ENCODE results near the gene CHMP5.
"Not testable (repeated sequence)": the region's sequence is repeated elsewhere in the genome, so short reads cannot be mapped to it uniquely, and the experiment has no call there.

CHMP5 gene

DNA sequence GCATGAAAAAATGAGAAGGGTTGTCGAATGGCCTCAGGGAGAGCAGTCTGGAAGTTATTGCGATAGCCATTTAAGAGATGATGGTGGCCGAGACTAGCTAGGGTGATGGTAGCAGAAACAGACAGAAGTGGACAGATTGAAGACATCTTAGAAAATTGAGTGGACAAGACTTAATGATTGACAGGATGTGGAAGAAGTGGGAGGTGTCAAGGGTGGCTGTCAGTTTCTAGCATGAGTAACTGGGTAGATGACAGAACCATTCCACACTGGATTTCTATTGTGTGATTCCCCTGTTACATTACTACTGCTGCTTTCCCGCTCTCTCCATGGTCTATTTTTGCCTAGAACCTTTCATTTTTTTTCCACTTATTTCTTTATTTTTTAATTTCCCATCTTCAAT lies 12.6 kb downstream of the CHMP5 start:
- no peak for DNase-seq (ENCODE audit: low read depth in 2 of 2)

DNA sequence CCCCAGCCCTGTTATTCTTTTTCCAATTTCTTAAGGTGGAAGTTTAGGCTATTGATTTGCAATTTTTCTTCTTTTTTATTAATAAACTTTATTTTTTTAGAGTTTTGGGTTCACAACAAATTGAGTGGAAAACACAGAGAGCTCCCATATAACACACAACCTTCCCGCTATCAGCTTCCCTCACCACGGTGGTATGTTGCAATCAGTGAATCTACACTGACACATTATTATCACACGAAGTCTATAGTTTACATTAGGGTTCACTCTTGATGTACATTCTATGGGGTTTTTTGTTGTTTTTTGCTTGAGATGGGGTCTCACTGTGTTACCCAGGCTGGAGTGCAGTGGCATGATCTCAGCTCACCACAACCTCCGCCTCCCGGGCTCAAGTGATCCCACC lies 20.7 kb downstream of the CHMP5 start:
- DNase-seq (ENCODE audit: low read depth in 2 of 2), result no peak

DNA sequence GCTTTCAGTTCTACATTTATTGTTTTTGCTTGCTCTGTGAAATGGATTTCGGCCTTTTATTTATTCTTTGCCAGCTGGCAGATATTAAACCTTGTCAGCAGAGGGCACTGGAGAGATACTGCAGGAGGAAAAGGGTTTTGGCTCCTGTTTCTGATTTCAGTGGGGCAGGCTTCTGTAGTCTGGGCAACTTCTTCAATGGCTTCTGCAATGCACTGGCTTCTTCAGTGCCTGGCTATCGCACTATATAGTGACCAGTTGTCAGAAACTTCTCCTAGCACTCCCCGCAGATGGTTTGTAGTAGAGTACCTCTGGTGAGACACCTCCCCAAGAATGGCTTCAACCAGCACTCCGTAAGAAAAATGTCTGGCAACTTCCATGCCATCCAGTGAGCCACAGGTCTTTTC lies 22.2 kb downstream of the CHMP5 start:
- peak in 1 of 2 donors; percentile 38 for DNase-seq (ENCODE audit: low read depth in 2 of 2)

DNA sequence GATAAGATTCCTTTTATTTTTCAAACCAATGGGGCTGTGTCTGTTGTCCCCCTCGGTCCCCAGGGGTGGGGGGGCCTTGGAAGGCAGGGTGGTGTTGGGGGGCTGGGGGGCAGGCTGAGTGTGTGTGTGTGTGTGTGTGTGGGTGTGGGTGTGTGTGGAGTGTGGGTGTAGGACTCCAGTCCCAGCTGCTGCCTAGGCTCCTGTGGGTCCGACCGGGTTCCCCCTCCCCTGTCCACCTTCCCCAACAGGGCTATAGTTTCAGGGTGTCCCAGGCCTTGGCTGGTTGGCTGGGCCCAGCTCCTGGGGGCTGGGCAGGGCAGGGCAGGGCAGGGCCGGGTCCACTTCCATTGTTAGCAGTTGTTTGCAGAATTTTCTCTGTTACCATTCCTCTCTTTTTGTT lies 23.4 kb downstream of the CHMP5 start:
- no peak for DNase-seq (ENCODE audit: low read depth in 2 of 2)

DNA sequence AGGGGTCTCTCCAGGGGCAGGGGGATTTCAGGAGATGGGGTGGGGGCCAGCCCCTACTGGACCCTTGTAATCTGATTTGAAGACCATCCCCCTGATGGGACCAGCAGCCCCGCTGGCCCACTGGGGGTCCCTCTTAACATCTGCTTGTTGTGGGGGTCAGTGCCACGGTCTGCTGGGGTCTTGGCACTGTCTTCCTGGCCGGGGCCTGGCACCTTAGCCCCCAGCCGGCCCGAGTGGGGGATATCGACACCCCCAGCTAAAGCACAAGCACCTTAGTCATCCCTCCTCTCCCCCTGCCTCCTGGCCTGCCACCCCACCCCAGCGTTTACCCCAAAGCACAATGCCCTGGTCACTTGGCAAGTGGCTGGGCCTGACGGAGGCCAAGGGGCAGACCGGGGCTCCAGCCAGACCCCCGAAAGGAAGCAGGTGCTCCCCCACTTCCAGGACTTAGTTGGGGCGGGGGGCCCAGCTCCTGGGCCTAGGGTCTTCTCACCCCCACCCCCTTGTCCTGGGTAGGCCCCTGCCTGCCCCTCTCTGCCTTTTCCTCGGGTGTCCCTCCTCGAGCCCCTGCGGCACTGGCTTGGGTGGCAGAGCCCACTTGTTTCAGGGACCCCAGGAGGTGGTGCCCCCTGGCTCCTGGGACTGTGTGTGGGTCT lies 24.1 kb downstream of the CHMP5 start:
- DNase-seq (ENCODE audit: low read depth in 2 of 2), result no peak

DNA sequence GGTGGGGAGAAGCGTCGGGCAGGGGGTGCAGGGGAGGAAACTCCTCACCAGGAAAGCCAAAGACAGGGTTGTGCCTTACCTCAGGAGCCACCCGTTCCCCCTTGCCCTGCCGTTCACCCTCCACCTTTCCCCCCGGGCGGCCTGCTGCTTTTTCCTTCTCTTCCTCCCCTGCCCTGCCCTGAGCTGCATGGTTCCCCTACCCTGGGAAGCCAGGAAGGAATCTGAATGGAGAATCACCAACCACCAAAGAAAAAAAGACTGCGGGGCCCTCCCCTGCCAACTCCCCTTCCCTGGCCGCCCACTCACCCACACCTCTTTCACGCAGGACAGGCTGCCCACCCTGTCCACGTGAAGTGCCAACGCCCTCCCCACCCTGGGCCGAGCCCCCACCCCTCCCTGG lies 24.6 kb downstream of the CHMP5 start:
- DNase-seq (ENCODE audit: low read depth in 2 of 2), result peak in 1 of 2 donors; percentile 26

DNA sequence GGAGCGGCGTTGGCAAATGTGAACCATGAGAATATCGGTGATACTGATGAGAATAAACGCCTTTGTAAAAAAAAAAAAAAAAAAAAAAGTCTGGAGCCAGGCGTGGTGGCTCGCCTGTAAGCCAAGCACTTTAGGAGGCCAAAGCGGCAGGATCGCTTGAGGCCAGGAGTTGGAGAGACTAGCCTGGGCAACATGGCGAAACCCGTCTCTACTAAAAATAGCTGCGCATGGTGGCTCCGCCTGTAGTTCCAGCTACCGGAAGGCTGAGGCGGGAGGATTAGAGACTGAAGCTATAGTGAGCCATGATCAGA lies 25.0 kb downstream of the CHMP5 start:
- DNase-seq (ENCODE audit: low read depth in 2 of 2), result no peak

DNA sequence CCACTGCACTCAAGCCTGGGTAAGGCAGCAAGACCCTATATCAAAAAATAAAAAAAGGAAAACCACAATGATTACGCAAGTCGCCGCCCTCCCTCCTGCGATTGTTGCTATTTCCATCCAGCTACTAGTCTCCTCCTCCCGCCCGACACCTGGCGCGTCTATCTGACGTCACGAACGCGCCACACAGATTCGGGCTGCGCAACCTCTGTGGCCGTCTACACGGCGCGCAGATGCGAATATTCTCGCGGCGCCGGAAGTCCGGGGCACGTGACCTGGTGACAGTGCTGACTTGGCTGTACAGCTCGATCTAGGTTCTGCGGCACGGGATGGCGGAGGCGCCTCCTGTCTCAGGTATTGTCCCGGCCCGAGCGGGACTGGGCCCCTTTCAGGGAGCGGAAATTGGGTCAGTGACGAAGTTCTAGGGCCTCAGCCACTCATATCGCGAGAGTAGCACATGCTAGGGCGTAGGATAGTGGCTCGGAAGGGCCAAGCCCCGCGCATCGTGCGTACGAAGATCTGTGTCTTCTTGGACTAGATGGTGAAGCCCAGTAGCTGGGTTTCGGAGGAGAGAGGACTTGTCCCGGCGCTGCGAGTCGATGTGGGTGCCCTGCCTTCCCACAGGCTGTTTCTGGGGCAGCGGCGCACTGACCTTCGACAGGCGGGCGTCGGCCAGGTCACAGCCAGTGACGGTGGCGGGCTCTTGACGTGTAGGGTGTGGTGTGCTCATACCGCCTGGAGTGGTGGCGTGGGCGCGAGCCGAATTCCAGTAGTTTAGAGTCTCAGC lies 25.6 kb downstream of the CHMP5 start, which contains the start of gene NFX1:
NFX1 (plus strand) TSS at position 270 of the 784 bp plus-strand sequence; CDS start at position 327, 57 bp downstream.
- peak; percentile 94 to 95 for DNase-seq (ENCODE audit: low read depth in 2 of 2)

DNA sequence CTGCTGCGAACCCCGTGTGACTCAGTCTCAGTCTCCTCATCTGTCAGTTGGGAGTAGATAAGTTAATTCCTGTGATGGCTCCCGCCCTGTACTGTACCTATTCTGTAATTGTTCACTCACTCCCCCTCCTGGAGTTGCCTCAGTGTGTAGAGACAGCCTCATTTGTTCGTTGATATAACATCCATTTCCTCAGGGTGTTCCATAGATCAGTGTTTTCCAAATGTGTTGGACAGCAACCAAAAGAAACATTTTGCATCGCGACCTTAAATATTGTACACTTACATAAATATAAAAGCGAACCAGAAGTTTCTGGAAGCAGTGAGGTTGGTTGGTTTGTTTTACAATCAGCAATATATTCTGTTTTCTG lies 26.2 kb downstream of the CHMP5 start:
- no peak for DNase-seq (ENCODE audit: low read depth in 2 of 2)

DNA sequence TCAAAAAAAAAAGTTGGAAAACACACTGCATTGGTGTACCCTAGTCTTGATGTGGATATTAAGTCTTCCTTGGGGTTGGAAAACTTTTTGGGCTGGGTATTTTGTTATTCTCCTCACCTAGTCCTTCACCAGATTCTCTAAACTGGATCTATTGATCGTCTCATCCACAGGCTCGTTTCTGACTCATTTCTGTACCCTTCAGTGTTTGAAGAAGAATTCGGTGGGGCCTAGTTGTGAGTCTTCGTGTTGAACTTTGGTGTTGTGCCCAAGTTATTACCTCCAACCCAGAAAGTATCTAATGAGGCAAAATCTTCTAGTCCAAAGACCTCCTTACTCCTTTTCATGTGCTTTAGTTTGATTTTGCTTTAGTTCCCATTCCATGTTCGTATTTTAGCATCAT lies 27.1 kb downstream of the CHMP5 start:
- DNase-seq (ENCODE audit: low read depth in 2 of 2), result no peak

DNA sequence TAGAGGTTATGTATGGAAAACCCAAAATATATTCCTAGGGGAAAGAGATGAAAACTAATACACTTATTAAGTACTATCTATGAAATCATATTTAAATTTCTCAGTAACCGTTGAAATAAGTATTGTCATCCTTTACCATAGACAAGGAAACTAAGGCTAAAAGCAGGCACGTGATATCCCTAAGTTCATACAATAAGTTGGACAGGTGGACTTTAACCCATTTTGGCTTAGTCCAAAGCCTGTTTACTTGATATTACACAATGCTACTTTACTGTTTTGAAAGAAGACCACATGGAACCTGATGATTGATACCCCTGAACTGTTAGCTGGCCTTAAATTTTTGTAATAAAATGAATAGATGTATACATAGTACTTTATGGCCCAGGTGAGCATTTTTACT lies 28.9 kb downstream of the CHMP5 start:
- DNase-seq (ENCODE audit: low read depth in 2 of 2), result no peak

DNA sequence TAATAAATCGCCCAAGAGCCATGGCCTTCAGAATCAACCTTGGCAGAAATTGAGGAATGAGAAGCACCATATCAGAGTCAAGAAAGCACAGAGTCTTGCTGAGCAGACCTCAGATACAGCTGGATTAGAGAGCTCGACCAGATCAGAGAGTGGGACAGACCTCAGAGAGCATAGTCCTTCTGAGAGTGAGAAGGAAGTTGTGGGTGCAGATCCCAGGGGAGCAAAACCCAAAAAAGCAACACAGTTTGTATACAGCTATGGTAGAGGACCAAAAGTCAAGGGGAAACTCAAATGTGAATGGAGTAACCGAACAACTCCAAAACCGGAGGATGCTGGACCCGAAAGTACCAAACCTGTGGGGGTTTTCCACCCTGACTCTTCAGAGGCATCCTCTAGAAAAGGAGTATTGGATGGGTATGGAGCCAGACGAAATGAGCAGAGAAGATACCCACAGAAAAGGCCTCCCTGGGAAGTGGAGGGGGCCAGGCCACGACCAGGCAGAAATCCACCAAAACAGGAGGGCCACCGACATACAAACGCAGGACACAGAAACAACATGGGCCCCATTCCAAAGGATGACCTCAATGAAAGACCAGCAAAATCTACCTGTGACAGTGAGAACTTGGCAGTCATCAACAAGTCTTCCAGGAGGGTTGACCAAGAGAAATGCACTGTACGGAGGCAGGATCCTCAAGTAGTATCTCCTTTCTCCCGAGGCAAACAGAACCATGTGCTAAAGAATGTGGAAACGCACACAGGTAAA lies 30.0 kb downstream of the CHMP5 start:
- no peak for DNase-seq (ENCODE audit: low read depth in 2 of 2)

DNA sequence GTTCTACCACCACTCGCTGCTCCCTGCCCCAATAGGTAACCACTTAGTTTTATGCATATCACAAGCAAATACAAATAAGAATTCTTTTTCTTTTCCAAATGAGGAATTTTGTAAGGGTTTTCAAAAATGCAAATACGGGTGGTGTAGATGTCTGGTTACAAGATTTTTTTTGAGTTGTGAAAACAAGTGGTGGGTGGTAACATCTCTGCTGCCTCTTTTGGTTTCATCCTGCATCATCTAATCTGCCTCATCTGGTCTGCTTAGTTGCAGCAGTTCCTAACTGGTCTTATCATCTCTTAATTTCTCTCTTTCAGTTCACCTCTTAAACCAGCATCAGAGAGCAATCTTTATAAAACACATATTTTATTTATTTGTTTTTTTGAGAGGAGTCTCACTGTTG lies 30.7 kb downstream of the CHMP5 start:
- DNase-seq (ENCODE audit: low read depth in 2 of 2), result no peak

DNA sequence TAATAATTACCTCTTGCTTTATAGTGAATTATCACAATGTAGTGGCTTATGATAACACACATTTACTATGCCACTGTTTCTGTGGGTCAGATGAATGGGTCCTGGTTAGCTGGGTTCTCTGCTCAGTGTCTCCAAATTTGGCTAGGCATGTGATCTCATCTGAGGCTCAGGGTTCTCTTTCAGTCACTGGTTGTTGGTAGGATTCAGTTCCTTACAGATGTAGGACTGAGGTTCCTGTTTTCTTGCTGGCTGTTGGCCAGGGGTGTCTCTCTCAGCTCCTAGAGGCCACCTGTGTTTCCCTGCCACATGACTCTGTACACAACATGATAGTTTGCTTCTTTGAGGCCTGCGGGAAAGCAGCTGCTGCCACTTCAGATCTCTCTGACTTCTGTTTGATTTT lies 32.6 kb downstream of the CHMP5 start:
- DNase-seq (ENCODE audit: low read depth in 2 of 2), result no peak

DNA sequence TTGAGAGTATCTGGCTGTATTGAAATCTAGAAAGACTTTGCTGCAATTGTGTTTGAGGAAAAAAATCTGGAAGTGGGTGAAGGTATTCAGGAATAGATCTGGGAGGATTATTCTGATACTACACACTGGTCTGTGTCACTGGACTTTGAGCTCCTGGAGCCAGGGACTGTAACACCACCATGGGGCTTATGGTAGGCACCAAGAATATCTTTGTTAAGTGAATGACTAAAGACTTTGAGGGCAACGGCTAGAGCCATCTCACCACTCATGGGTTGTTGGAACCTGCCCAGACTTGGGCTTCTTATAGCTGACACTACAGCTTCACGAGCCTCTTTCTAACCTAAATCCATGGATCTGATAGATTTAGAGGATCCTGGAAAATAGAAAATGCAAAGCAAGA lies 35.7 kb downstream of the CHMP5 start:
- DNase-seq (ENCODE audit: low read depth in 2 of 2), result no peak

DNA sequence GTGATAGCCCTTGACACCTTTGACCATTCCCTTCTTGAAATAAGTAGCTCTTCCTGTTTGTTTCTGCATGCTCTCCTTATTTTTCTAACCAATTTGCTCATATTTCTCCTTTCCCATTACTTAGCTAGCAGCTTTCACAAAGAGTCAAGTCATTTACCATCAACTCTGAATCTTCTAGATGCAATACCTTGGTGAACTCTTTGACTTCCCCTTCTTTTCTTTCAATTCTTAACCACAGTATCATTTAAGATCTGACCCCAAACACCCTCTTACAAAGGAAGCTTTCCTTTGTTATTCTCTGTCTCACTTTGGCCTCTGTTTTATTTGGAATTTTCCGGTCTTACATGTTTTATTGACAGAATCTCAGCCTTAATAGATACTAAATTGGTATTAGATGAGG lies 39.5 kb downstream of the CHMP5 start:
- DNase-seq (ENCODE audit: low read depth in 2 of 2), result no peak

DNA sequence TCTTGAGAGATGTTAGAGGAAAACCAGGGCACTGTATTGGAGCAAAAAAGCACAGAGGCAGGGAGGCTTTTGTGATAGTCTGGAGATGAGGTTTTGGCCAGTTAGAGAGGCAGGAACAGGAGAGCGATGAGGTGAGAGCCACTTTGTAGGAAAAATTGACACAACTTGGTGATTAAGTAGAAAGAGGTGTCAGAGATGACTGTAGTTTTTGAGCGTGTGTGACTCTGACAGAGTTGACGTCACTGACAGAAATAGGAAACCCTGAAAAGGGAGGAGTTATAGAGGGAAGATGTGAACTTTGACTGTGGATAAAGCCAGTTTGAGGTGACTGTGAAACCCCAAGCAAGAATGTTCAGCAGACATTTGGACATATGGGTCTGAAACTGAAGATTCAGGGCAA lies 41.2 kb downstream of the CHMP5 start:
- DNase-seq (ENCODE audit: low read depth in 2 of 2), result no peak

DNA sequence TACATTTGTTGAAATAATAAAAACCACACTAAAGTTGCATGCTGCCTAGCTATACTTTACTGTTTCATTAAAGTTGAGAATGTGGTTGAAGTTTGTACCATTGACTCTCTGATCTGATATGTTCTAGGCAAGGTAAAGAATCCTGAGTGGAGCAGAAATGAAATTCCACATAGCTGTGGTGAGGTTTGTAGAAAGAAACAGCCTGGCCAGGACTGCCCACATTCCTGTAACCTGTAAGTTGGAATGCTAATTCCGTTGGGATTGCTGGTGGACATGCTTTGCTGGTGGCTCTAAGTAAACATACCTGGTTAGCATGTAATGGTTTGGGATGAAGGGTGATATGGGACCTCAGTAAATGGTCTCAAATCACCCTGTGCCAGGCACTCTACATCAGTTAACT lies 42.2 kb downstream of the CHMP5 start:
- no peak for DNase-seq (ENCODE audit: low read depth in 2 of 2)

DNA sequence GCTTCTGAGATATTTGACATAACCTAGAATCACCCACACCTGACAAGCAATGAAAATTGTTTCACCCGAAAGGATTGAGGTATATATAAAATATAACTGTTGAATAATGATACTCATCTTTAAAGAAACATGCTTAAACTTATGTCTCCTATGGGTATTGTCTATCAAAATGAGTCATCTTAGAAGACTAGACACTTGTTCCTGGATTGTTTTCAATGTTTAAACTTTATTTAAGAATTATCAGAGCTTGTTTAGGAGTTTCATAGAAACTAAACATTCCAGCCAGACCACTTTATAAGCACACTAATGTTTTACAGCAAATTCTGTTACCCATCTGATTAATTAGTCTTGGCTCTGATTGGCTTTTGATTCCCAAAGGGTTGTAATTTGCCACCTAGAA lies 45.1 kb downstream of the CHMP5 start:
- DNase-seq (ENCODE audit: low read depth in 2 of 2), result no peak

DNA sequence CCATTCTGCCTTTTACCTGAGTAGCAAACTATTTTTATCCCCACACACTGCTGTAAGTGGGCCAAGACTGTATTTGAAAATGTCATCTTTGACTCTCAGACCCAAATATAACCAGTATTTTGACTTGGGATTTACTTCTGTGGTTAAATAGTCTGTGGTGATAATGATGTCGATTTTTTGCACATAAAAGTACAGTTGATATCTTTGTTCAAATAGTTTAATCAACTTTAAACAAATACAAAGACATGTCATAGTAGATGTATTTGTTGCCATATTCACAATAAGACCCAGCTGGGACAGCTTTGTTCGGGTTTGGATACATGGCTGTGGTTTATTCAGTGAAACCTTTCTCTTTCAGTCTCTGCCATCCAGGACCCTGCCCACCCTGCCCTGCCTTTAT lies 45.9 kb downstream of the CHMP5 start:
- DNase-seq (ENCODE audit: low read depth in 2 of 2), result no peak

DNA sequence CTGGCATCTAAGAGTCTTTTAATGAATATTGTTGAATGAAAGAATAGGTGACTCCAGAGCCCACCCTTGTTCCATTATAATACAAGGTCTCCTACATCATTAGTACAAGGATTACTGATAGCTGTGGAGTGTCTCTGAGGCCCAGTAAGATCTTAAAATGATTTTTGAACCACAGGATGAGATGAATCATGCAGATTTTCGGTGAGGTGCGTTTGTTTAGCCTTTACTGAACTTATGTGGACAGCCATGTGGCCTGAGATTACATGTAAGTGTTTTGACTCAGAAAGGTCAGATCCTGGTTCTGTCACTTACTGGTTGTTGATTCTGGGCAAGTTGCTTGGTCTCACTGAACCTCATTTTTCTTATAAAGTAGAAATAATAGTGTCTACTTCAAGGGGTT lies 47.1 kb downstream of the CHMP5 start:
- DNase-seq (ENCODE audit: low read depth in 2 of 2), result no peak

DNA sequence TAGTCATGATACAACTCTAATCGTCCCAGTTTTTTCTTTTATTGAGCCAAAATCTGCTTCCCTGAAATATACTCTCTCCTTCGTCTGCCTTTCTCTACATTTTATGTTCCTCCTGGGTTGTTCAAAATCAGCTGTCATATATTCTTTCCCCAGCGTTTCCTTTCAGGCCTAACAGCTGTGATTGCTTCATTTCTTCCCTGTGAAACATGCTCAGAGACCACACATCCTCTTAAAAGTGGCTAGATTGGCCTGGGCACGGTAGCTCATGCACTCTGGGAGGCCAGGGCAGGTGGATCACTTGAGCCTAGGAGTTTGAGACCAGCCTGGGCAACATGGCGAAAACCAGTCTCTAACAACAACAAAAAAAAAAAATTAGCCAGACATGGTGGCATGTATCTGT lies 50.5 kb downstream of the CHMP5 start:
- DNase-seq (ENCODE audit: low read depth in 2 of 2), result no peak

DNA sequence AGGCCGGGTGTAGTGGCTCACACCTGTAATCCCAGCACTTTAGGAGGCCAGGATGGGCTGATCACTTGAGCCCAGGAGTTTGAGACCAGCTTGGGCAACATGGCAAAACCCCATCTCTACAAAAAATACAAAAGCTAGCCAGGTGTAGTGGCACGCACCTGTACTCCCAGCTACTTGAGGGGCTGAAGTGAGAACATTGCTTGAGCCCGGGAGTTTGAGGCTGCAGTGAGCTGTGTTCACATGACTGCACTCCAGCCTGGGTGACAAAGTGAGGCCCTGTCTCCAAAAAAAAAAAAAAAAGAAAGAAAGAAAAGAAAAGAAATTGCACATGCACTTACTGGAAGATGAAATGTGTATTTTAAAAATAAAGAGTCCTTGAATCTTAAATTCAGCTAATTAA lies 52.3 kb downstream of the CHMP5 start:
- not testable (repeated sequence) for DNase-seq (ENCODE audit: low read depth in 2 of 2)

Measured in stimulated activated CD4-positive, alpha-beta T cell treated with anti-CD3 and anti-CD28 coated beads, Interleukin-1b, Interleukin-23, amount 100 ng/mL, for 4 hours (primary cell).